ENCODE results near the gene ZNF423.

ZNF423 gene

GRCh38 chr16:49755716-49756505, 100.0 kb downstream of the ZNF423 start:
- DNase-seq, result no peak

GRCh38 chr16:49755313-49755620, 100.6 kb downstream of the ZNF423 start:
- DNase-seq, result peak in 1 of 56 donors; percentile 37

GRCh38 chr16:49754495-49755312, 101.2 kb downstream of the ZNF423 start:
- peak in 1 of 56 donors; percentile 7 for DNase-seq

GRCh38 chr16:49750341-49751000, 105.4 kb downstream of the ZNF423 start:
- no peak for DNase-seq

DNA sequence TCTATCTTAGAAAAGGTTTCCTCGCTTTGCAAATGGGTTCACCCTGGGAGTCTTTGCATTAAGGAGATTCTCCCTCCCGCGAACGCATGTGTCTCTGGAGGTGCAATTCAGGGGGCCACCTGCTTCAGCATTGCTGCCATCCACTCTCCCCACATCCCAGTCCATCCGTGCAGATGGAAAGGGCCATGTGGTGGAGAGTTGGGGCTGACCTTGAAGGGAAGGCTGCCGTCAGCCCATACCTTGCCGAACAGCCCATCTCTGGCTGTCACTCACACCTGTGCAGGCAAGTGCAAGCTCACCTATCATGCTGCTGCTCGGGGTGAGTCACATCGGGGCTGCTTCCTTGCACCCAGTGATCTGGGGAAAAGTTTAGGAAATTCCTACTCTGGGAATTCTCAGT, 106.1 kb downstream of the ZNF423 start:
- no peak for DNase-seq

GRCh38 chr16:49748322-49748721, 107.6 kb downstream of the ZNF423 start:
- no peak for DNase-seq

GRCh38 chr16:49747654-49748053, 108.3 kb downstream of the ZNF423 start:
- DNase-seq, result no peak

GRCh38 chr16:49746545-49746944, 109.4 kb downstream of the ZNF423 start:
- no peak for DNase-seq

DNA sequence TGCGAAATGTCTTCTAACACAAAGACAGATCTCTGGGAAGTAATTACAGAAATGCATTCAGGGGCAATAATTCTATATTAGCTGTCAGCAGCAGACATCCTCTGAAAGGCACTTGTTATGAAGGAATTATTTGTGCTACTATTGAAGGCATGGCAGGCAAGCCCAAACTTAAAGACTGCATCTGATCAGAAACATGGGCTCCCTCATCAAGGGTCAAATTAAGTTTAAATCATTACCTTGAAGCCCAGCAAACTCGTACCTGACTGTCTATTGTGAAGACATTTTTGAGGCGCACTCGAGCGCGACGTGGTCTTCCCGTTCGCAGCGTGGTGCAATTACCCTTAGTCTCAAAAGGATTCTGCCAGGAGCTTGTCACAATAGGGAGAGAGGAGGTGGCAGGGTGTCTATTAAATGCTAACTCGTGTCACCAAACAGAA, 110.6 kb downstream of the ZNF423 start:
- DNase-seq, result no peak

DNA sequence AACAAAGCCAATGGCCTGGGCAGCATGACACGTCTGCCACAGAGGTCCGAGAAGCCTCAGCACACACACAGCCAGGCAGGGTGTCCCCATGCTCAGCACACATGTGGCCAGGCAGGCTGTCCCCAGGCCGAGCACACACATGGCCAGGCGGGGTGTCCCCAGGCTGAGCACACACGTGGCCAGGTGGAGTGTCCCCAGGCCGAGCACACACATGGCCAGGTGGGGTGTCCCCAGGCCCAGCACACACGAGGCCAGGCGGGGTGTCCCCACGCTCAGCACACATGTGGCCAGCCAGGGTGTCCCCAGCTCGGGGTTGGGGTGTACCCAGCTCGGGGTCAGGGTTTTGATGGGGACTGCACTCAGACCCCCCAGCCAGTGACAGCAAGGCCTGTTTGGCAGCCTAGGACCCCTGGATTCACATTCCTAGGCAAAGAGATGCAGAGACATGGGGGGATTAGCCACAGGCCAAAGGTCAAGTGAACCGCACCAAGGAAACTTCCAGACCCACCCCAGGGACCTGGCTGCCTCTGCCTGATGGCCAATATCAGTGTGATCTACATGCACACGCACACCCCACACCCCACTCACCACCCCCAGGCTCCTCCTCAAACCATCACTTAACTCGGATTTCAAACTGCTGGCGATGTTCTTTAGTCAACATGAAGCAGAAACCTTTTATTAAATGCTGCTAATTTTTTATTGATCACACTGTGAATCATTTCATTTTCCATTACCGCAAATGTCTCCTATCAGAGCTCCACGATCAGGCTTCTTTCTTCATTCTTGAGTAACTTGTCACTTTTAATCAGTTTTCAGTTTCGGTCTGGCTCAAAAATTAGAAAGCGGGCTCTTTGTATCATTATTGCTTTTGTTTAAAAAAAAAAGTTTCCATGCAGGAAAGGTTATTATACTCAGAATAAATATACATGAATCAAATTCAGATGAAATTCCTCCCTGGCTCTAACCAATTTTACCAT, 111.4 kb downstream of the ZNF423 start:
- DNase-seq, result no peak

GRCh38 chr16:49743658-49744057, 112.3 kb downstream of the ZNF423 start:
- DNase-seq, result no peak

GRCh38 chr16:49743203-49743464, 112.8 kb downstream of the ZNF423 start:
- DNase-seq, result no peak

DNA sequence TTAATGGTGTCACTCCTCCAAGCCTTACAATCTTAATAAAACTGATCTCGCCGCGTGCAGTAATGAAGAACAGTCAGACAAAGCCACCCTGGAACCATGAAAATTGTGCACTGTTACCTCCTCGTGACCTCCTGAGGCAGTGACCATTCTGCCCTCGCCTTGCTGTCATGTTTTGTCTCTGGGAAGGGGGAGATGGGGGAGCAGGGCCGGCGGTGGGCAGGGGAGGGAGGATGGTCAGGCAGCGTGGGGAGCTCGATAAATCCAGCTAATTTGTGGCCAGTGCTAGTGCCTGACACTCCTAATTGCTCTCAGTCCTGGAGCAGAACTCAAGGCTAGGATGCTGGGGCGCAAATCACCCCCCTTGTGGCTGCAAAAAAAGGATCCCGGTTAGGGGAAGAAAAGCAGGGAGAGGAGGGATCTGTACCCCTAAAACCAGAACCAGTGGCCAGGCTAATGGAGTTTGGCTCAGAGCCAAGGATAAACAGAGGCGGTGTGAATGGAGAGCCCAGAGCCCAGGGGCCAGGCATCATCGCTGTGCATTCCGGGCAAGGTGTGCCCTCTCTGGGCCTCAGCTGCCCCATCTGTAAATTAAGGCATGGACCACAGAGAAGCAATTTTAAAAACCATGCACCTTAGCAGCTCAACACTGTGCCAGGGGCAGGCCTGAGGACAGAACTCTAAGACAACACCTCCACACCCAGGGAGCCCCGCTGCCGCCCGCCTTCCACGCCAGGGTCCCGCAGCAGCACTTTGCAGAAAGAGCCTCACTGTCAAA, 113.3 kb downstream of the ZNF423 start:
- no peak for DNase-seq

DNA sequence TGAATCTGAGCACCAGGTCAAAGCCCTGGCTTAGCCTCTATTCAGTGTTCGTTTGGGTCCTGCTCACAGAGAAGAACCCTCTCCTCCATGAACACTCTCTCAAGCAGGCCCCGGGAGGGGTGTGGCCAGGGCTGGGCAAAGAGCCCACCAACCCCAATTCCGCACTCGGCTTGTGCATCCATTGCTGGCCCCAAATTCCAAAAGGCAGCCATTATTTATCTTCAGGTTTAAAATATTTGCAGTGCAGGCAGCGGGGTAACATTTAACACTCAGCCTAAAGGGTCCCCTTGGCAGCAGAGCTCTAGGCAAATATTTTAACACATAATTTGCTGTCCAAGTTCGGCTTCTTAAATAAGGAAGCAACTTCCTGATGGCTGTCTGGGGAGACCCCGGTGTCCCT, 115.7 kb downstream of the ZNF423 start:
- no peak for DNase-seq

- no peak for DNase-seq
These were observed 116.5 kb downstream of the ZNF423 start for GRCh38 chr16:49739381-49739780.

DNA sequence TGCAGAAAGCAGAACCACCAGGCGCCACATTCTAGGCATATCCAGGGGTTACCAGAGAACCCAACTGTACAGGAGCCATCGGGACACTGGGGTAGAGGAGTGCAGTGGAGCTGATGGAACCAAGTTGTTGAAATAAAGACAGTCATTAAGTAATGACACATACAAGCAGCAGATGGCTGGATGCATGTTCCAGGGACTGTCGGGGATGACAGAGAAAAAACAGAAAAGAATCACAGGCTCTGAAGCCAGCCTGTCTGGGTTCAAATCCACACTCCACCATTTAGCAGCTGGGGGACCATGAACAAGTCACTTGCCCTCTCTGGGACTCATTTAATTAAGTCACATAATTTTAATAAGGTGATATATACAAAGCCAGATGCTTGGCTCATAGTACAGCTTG, 117.1 kb downstream of the ZNF423 start:
- DNase-seq, result no peak

- DNase-seq, result no peak
These were observed 117.9 kb downstream of the ZNF423 start for GRCh38 chr16:49738001-49738400.

GRCh38 chr16:49737541-49737940, 118.4 kb downstream of the ZNF423 start:
- no peak for DNase-seq

GRCh38 chr16:49734331-49734730, 121.6 kb downstream of the ZNF423 start:
- DNase-seq, result no peak

DNA sequence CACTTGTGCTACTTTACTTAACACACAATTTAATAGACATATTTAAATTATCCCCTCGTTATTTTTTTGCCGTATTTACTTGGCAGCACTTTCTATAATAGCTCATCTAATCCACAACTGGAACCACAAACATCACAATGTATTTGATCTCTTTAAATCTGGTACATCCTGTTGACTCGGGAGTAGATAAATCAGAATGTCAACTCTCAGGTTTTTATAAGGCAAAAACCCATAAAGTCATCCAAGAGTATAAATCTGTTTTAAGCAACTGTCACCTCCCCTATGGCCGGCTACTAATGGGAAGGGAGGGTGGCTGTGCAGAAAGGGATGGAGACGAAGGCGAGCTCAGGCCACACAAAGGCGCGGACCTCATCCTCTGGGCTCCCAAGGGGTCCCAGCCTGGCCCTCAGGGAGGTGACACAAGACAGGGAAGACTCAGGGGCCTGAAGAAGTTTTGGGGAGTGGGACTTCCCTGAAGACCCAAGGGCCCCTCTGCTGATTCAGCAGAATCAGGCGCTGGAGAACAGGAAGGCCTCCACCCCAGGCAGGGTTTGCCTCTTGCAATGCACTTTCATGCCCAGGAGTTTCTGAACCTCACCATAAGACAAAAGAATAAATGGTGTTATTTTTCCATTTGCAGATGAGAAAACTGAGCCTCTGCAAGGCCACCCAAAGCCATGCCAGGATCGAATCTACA, 122.5 kb downstream of the ZNF423 start:
- no peak for DNase-seq

Data from nucleus accumbens (tissue), 56 donors.